ENCODE results near the gene FCHO1. TPM values are rescaled to one million over a fixed set of nuclear protein-coding genes. Genes with fewer than 3 reads are reported as not detected.

Gene FCHO1
- total RNA-seq, 1 donor from 2014 or later, result 0.71 TPM

DNA sequence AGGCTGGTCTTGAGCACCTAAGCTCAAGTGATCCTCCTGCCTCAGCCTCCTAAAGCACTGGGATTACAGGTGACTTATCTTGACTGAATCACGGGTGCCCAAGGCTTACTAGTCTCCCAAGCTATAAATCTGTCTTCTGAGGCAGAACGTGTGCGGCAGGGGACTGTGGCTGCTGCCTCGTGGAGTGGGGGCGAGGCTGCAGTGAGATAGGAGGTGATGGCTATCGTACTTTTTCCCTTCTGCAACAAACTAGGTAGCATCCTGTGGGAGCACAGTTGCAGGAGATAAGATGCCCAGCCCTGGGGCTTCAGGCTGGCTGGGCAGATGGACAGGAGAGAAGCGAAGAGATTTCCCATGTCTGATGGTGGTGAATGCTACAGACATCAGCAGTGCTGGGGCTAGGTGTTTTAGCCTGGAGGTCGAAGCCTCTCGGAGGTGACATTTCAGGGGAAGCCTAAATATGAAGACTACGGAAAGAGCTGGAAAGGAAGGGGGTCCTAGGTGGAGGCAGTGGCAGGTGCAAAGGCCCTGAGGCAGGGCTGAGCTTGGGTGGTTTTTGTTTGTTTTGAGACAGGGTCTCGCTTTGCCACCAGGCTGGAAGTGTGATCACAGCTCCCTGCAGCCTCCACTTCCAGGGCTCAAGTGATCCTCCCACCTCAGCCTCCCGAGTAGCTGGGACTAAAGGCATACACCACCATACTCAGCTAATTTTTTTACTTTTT, 51.0 kb downstream of the FCHO1 start:
- intact Hi-C loops (cut with micrococcal nuclease), result no loop called here
- TF ChIP-seq, protein P1, sequence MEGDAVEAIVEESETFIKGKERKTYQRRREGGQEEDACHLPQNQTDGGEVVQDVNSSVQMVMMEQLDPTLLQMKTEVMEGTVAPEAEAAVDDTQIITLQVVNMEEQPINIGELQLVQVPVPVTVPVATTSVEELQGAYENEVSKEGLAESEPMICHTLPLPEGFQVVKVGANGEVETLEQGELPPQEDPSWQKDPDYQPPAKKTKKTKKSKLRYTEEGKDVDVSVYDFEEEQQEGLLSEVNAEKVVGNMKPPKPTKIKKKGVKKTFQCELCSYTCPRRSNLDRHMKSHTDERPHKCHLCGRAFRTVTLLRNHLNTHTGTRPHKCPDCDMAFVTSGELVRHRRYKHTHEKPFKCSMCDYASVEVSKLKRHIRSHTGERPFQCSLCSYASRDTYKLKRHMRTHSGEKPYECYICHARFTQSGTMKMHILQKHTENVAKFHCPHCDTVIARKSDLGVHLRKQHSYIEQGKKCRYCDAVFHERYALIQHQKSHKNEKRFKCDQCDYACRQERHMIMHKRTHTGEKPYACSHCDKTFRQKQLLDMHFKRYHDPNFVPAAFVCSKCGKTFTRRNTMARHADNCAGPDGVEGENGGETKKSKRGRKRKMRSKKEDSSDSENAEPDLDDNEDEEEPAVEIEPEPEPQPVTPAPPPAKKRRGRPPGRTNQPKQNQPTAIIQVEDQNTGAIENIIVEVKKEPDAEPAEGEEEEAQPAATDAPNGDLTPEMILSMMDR (IDR thresholded peaks at IDR 0.05; ENCODE audit: borderline replicate concordance), result no peak
- peaks cover 89% of the 10 kb centered on the region for H3K27me3 ChIP-seq (ENCODE audit: low read depth)

DNA sequence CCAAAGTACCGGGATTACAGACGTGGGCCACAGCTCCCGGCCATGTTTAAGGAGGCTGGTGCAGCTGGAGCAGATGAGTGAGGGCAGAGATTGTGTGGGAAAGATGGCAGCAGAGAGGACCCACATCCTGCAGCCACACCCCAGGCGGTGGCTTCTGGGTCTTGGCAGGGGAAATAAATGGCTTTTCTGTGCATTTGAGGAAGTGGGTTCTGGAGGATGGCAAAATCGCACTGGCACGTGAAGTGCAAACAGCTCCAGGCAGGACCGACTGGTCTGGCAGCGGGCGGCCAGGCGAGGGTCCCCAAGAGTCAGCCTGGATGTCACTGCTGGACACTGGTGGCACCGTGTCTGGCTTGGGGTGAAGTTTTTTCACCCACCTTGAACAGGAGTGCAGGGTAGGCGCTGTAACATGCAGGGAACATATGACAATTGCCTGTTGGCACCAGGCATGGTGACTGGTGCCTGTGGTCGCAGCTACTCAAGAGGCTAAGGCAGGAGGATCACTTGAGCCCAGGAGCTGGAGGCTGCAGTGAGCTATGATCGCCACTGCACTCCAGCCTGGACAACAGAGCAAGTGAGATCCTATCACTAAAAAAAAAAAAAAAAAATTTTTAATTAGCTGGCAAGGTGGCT, 52.1 kb downstream of the FCHO1 start:
- intact Hi-C loops (cut with micrococcal nuclease), result no loop called here
- no peaks in the 10 kb centered on the region for H3K36me3 ChIP-seq
- no peaks in the 10 kb centered on the region for H3K4me1 ChIP-seq
- no peak overlapping the region for H3K4me3 ChIP-seq
- no peaks in the 10 kb centered on the region for H3K9me3 ChIP-seq (replicated peaks)
- peaks cover 89% of the 10 kb centered on the region for H3K27me3 ChIP-seq (ENCODE audit: low read depth)
- H3K27ac ChIP-seq (replicated peaks), result no peak overlapping the region
- no peak for DNase-seq
- TF ChIP-seq, protein P1 (IDR thresholded peaks at IDR 0.05; ENCODE audit: borderline replicate concordance), result no peak

More for the DNA sequence above, 51.0 kb downstream of the FCHO1 start:
- Histone ChIP-seq H3K4me3 (no peak overlapping the region), H3K9me3 (replicated peaks) (no peaks in the 10 kb centered on the region), H3K27ac (replicated peaks) (no peak overlapping the region), H3K4me1 (no peaks in the 10 kb centered on the region), H3K36me3 (no peaks in the 10 kb centered on the region)
- no peak for DNase-seq

DNA sequence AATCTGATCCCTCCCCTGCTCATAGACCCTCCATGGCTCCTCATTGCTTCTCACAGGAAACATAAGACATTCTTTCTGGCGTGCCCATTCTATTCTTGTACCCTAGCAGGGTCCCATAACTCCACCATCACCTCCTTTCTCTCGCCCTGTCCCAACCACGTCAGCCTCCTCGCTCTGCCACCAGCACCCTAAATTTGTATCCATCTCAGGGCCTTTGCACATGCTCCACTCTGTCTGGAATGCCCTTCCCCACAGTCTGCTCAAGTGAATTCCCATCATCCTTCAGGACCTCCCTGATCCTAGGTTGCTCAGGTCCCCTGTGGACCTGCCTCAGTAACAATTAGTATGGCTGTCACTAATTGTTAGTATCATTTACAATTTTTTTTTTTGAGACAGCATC, 54.1 kb downstream of the FCHO1 start:
- no peaks in the 10 kb centered on the region for H3K4me1 ChIP-seq
- H3K4me3 ChIP-seq, result no peak overlapping the region
- H3K36me3 ChIP-seq, result no peaks in the 10 kb centered on the region
- intact Hi-C loops (cut with micrococcal nuclease), result no loop called here
- TF ChIP-seq, protein P1 (IDR thresholded peaks at IDR 0.05; ENCODE audit: borderline replicate concordance), result no peak
- DNase-seq, result no peak
- H3K27me3 ChIP-seq (ENCODE audit: low read depth), result peaks cover 89% of the 10 kb centered on the region
- no peak overlapping the region for H3K27ac ChIP-seq (replicated peaks)
- no peaks in the 10 kb centered on the region for H3K9me3 ChIP-seq (replicated peaks)

DNA sequence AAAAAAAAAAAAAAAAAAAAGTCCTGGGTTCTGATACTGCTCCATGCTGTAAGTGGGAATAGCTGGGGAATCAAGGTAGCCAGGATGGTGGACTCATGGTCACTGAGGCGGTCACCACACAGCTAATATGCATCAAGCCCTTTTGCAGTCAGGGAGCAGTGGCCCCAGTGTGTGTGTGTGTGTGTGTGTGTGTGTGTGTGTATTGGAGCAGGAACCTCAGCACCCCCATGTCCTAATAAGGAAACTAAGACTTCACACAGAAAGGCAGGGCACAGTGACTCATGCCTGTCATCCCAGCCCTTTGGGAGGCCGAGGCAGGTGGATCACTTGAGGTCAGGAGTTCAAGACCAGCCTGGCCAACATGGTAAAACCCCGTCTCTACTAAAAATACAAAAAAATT, 55.7 kb downstream of the FCHO1 start:
- no peak overlapping the region for H3K27ac ChIP-seq (replicated peaks)
- H3K4me3 ChIP-seq, result no peak overlapping the region
- TF ChIP-seq, protein P1 (IDR thresholded peaks at IDR 0.05; ENCODE audit: borderline replicate concordance), result no peak
- H3K36me3 ChIP-seq, result no peaks in the 10 kb centered on the region
- peaks cover 88% of the 10 kb centered on the region for H3K27me3 ChIP-seq (ENCODE audit: low read depth)
- peaks cover 9% of the 10 kb centered on the region for H3K9me3 ChIP-seq (replicated peaks)
- DNase-seq, result no peak
- no peaks in the 10 kb centered on the region for H3K4me1 ChIP-seq
- intact Hi-C loops (cut with micrococcal nuclease), result no loop called here

DNA sequence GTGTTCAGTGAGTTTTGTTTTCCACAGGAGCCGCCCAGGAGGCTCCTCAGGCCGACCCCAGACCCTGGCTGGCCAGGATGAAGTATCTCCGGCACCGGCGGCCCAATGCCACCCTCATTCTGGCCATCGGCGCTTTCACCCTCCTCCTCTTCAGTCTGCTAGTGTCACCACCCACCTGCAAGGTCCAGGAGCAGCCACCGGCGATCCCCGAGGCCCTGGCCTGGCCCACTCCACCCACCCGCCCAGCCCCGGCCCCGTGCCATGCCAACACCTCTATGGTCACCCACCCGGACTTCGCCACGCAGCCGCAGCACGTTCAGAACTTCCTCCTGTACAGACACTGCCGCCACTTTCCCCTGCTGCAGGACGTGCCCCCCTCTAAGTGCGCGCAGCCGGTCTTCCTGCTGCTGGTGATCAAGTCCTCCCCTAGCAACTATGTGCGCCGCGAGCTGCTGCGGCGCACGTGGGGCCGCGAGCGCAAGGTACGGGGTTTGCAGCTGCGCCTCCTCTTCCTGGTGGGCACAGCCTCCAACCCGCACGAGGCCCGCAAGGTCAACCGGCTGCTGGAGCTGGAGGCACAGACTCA, 56.5 kb downstream of the FCHO1 start:
- Histone ChIP-seq H3K4me1 (no peaks in the 10 kb centered on the region), H3K36me3 (no peaks in the 10 kb centered on the region), H3K9me3 (replicated peaks) (peaks cover 9% of the 10 kb centered on the region), H3K27me3 (ENCODE audit: low read depth) (peaks cover 88% of the 10 kb centered on the region), H3K4me3 (no peak overlapping the region), H3K27ac (replicated peaks) (no peak overlapping the region)
- TF ChIP-seq, protein P1 (IDR thresholded peaks at IDR 0.05; ENCODE audit: borderline replicate concordance), result no peak
- DNase-seq, result no peak
- intact Hi-C loops (cut with micrococcal nuclease), result no loop called here
